HG02571 (cell line): ENCODE results near the gene SDF4.

Source experiments
- ATAC-seq: cut with Tn5 transposase; IDR thresholded peaks from one replicate; pipeline ENCODE4 v1.9.1; 2021; ENCODE audit warnings: mild to moderate bottlenecking, moderate library complexity; ENCODE audit not compliant: unreplicated experiment

SDF4 gene, protein sequence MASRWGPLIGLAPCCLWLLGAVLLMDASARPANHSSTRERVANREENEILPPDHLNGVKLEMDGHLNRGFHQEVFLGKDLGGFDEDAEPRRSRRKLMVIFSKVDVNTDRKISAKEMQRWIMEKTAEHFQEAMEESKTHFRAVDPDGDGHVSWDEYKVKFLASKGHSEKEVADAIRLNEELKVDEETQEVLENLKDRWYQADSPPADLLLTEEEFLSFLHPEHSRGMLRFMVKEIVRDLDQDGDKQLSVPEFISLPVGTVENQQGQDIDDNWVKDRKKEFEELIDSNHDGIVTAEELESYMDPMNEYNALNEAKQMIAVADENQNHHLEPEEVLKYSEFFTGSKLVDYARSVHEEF

DNA sequence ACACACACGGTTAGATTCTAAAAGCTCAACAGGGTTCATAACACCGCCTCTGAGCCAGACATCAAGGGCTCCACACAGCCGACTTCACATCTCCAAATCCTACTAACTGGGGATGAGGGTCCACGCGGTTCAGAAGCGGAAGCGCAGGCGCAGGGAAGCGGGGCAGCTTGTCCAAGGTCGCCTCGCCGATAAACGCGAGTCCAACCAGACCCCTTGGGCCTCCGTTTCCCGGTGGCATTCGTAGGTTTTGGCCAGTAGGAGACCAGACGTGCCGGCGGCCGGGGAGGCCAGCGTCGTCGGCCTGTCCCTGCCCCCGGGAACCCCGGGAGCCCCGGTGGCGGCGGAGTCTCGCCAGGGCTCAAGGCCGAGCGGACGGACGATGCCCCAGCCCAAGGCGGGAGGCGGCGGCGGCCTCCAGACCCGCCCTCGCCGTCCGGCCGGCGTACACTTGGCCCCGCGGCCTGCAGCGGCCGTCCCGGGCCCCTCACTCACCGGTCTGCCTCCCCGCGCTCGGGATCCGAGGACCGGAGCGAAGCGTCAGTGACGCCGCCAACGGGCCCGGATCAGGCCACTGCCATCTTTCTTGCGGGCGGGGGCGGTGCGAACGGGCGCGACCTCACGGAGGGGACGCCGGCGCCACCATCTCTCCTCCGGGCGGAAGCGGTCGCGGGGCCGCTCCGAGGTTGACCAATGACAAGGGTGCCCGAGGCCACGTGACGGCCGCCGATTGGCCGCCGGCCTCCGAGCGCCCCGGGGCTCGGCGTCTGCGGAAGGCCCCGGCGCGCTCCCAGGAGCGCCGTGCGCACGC lies at the start of gene SDF4:
SDF4 (minus strand) TSS at position 602 of the 808 bp plus-strand sequence. CDS start 3,229 bp downstream, outside the sequence.
- peak; percentile 86 for ATAC-seq

DNA sequence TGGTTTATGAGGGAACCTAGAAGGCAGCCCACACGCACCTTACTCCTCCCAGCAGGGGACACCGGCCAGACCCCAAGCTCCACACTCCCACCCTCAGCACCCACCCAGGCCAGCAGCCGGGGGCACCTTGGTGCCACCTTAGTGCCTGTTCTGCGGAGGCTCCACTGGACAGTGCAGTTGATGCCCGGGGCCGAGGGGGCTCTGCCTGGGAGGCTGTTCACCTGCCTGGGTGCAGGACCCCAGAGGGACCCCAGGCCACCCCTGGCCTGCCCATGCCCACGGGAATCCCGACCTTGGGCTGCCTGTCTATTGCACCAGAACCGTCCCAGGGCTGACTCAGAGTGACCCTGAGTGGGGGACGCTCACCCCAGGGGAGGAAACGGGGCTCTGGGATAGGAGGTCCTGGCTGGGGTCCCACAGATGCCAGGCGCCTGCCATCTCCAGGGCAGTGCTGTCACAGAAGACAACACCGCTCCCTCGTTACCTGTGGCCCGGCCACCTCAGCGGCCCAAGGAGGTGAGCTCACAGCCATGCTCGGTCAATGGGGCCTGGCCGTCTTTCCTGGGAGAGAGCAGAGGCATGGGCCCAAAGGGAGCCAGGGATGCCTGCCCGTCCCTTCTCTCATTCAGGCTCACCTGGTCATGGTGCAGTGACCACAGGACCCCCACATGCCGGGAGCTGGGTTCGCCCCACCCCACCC lies 49.1 kb upstream of the SDF4 start:
- no peak for ATAC-seq

DNA sequence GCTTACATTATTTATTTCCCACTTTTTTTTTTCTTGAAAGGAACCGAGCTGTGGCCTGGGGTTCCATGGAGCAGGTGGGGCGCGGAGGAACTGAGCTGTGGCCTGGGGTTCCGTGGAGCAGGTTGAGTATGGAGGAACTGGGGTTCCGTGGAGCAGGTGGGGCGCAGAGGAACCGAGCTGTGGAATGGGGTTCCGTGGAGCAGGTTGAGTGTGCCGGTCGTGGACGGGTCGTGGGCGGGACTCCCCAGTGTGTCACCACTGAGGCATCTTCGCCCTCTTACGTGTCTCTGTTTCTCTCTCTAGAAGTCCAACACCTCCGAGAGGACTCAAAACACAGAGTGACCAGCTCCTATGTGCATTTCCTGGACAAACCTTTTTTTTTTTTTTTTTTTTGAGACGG lies 47.2 kb upstream of the SDF4 start:
- no peak for ATAC-seq

DNA sequence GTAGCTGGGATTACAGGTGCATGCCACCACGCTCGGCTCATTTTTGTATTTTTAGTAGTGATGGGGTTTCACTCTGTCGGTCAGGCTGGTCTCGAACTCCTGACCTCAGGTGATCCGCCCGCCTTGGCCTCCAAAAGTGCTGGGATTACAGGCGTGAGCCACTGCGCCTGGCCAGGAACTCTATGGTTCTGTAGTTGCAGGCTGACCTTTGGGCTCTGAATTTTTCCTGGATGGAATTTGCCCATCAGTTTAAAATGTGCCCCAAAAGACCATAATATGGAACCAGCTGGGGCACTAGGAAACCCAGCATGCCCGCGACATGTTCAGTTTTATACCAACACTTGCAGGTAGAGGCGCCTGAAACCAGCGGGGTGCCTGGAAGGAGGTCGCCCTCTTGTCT lies 46.8 kb upstream of the SDF4 start:
- no peak for ATAC-seq

DNA sequence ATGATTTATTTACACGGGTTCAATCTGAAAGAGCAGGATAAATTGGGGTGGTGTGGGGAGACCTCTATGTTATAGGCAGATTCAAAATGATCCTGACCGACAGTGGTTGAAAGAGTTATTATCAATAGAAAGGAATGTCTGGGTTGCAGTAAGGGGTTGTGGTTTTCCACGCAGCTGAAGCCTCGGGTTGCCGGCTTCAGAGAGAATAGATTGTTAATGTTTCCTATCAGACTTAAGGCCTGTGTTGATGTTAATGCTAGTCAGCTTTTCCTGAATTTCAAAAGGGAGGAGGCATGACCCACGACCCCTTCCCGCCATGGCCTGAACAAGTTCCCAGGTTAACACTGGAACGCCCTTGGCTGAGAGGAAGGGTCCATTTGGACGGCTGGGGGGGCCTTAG lies 44.0 kb upstream of the SDF4 start:
- ATAC-seq = no peak

DNA sequence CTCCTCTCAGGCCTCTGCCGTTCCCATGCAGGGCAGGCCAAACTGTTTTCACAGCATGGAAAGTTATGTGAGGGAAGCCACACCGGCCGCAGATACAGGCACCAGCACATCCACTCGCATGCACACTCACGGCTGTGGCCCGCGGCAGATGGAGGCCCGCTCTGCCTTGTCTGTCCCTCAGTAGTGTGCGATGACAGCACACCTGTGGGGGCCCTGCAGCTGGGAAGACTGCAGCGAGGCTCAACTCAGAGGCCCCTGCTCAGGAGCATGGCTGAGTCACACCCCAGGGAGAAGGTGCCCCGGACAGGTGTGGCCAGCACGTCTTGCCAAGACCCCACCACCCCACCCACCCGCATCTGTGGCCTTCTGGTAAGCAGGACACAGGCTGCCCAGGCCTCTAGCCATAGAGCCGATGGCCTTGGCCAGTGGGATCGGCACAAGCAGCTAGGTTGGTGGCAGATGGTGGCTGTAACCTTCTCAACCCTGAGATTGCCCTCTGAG lies 43.2 kb upstream of the SDF4 start:
- ATAC-seq = no peak

DNA sequence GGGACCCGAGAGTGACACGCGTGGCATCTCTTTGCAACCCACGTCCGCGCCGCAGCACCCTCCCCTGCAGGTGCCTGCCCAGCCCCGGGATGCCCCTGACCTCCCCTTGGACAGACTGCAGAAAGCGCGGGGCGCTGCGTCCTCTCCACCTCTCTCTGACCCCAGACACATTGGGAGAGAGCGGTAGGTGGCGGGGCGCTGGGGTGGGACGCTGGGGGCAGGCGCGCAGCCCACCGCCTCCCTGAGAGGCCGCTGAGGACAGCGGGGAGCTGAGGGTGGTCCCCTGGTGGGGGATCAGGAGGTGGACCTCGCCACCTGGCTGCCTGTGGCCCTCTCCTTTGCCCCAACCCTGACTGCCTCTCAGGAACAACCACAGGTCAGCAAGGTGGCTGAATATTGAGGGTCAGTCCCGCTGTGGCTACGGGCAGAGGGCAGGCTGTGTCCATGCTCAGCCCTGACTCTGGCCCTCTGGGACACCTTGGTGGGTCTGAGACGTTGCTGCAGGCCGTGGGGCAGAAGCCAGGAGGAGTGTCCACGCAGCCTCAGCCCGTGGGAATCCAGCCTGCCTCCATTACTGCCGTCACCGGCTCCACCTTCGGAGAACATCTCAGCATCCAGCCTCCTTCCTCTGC lies 42.6 kb upstream of the SDF4 start:
- ATAC-seq = no peak

DNA sequence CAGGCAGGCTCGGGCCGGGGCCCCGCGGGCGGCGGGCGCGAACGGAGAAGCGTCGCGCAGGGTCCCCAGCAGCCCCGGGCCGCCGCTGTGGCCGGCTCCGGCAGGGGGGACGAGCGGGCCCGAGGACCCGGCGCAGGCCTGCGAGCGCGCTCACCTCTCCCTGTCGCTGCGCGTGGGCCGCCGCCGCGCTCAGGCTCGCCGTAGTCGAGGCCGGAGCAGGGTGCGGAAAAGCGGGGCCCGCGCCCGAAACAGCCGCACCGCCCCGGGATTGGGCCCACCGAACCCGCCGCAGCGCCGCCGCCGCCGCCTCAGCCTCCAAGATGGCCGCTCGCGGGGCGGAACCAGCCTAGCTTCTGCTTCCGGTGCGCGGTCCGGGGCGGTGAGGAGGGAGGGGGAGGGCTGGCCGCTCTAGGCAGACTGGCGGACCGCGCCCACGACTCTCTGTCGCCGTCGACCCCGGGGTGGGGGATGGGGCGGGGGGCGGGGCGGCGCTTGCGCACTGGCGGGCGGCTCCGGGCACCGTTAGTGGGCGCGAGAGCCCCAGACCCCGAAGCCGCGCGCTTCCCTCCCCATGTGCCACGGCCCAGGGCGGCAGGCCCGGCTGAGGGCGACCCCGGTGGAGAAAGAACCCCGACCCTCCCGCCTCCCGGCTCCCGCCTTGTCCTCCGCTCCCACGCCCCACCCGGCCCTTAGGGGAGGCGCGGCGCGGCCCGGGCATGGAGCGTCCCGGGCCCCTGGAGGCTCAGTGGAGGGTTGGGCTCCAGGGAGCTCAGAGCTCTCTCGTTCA lies 41.9 kb upstream of the SDF4 start, which contains the start of gene UBE2J2:
UBE2J2 (minus strand) TSS at position 343 of the 787 bp plus-strand sequence. CDS start 5,862 bp downstream, outside the sequence.
- ATAC-seq = peak; percentile 69

DNA sequence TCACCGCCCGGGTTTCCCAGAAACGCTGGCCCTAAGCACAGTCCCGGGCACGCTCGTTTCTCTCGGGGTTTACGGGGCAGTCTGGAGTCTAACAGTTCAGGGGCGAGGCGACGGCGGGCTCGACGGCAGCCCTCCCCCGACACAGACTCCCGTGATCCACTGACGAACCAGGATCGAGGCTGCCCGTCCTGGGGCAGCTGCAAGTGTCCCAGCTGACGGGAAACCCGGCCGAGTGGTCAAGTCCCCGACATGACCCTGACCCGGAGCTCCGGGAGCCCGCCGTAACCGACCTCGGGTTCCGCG lies 41.4 kb upstream of the SDF4 start:
- ATAC-seq = no peak

DNA sequence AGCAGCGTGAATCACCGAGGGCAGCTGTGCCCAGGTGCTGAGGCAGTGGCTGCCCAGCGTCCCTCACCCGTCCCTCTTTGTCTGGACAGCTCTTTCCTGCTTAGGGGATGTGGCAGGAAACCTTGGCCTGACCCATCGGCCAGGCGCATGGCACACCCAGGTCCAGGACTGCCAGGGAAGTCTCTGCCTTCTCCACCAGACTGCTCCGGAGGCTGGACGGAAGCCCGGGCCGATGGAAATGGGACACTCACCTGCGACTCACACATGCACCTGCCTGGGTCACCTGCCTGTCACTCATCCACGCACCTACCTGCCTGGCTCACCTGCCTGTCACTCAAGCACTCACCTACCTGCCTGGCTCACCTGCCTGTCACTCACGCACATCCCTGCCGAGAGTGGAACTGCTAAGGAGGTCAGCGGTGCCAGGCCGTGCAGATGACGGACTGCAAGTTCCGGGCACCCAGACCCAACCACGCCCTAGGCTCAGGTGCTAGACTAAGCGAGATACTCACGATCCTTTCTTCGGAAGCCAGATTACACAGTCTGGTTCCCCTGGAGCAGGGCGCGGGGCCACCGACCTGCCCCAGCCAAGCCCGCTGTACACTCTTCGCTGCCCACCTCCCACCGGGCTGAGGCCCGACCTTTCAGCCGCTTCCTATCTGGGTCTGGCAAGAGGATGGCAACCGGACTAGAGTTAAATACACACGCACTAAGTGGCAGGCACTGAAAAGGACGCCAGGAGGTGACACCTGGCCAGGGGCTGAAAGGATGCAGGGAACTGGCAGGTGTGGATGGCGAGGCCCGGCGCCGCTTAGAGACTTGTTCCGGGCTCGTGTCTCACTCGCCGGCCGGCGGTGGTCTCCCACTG lies 40.8 kb upstream of the SDF4 start:
- ATAC-seq = no peak

DNA sequence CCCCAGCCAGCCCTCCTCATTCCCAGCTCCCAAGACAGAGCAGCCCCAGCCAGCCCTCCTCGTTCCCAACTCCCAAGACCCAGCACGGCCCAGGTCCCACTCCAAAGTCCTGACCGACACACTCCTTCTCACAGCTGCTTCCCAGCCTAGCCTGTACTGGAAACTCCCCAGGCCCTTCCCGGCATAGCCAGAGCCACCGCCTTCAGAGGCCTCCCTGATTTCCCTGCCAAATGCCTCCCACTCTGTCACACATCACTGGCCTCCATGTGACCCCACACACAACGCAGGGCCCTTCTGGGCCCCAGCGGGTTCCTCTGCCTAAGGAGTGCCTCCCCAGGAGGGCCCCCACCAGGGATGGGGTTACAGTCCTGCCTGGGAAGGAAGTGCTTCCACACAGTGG lies 39.0 kb upstream of the SDF4 start:
- ATAC-seq = no peak

DNA sequence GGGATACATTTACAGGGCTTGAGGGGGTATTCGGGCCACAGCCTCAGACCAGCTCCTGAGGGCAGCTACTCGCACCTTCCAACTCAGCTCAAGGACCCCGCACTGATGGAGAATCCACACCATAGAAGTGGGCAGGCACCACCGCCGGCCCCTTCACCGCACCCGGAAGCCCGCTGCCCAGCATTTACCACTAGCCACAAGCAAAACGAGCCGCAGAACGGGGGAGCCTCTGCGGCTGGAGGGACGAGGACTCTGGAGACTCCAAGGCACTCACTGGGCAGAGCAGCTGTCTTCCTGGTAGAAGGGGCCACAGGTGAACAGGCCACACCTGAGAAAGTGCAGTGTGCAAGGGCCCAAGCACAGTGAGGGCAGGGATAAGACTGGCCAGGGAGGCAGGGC lies 36.5 kb upstream of the SDF4 start:
- no peak for ATAC-seq

DNA sequence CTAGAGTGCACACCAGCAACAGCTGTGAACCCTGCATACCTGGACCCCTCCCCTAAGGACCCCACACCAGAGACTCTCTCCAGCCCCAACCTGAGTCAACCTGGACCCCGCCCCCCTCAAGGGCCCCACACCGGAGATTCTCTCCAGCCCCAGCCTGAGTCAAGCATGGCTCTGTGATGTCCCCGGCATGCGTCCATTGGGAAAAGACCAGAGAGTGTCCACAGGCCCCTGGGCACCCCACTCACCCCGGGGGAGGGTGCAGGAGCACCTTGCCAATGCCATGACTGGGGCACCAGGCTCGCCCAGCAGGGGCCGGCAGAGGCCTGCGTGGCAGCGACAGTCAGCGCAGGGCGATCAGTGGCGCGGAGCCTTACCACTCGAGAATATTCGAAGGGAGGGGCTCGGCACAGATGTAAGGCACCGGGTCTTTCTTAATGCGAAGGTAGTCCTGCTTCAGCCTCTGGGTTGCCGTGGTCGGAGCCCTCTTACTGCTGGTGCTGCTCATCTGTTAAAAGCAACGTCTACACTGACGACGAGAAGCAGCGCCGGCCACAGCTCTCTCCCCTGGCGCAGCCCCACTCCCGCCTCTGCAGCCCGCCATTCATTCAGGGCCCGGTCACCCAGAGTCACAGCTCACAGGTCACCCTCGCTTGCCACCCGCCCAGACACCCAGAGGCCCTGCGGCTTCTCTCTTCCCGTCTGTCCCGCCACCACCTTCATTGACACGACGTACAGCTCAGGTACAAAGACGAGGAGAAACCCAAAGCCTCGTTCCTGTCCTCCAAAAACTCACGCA lies 35.9 kb upstream of the SDF4 start:
- no peak for ATAC-seq

DNA sequence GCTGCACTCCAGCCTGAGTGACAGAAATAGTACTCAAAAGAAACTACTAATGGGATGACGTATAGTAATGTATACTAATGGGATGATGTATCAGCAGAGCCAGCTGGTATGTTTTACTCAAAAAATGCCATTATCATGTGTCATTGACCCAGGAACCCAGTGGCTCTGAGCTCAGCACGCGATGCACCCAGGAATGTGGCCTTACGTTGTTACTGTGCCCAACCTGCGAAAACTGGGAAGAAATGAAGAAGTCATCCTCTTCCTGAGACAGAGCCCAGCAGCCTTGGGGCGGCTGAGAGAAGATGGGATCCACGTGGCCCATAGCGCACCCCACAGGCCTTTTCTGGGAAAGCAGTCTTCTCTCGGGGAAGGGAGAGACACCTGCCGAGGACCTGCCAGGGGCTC lies 33.1 kb upstream of the SDF4 start:
- no peak for ATAC-seq

DNA sequence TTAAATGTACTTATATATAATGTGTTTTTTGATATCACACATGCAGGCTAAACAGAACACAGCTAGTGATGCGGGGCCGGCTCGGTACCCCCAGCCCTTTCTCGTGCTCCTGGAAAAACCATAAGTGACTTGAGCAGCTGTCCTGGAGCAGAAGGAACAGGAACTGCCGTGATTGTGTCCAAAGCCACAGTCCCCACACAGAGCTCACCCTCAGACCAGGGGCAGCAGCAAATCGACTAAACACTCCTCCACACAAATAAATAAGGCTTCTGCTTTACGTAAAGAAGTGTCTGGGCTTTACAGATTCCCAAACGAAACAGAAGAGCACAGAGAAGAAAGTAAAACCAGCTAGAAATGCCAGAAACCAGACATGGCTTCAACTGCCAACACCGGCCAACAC lies 32.2 kb upstream of the SDF4 start:
- no peak for ATAC-seq

DNA sequence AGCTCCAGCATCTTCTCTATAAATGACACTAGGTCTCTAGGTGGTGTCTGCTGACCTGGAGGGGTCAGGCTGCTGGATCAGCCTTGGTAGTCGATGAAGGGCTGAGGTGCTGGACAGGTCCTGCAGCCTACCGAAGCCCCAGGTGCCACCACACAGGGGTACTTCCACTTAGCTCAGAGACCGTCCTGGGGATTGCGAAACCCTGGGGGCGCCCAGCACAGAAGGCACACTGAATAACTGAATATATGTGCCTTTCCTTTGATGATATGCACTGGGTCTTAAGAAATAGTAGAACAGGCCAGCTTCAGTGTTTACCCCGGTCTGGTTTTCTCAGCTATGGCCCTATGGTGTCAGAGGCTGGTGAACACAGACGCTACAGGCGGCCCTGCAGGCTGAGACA lies 31.0 kb upstream of the SDF4 start:
- ATAC-seq = no peak

DNA sequence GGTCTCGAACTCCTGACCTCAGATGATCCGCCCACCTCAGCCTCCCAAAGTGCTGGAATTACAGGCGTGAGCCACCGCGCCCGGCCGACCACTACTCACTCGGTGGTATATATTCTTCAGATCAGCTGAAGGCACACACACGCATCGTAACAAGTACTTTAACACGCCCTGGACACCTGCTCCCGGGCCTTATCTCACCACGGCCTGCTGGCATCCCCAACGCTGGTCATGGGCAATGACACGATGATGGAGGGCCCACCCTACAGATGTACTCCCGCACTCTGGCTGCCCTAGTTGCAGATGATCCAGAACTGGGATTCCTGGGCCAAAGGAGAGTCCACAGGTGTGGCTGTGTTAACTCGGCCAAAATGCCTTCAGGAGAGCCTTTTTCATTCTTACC lies 30.3 kb upstream of the SDF4 start:
- no peak for ATAC-seq

DNA sequence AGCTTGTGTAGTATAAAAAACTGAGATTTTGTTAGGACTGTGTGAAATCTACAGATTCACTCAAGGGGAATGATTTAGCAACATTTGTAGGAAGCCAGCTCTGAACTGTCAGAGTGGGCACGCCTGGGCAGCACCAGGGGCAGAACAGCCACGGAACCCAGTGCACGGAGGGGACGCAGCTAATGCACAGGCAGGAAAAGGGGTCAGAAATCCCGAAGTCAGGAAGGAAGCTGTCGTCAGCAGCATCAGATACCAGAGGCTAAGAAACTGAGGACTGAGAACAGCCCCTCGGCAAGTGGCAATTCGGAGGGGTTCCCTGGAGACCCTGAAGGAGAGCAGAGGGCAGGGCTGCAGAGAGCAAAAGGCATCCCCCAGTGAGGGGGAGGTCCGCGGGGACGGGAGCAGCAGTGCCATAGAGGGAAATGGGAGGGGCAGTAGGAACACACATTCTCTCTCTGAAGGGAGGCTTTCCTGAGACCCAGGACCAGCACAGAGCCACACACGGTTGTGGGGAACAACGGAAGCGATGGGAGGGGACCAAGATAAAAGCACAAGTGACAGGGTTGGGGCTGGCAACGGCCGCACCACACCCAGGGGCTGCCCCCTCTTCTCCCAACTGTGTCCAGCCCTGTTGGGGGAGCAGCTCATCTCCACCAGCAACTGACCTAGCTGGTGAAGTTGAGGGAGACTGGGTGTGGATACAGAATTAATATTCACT lies 29.2 kb upstream of the SDF4 start:
- no peak for ATAC-seq
